K562 (cell line): Measurements from ENCODE around the gene TMEM218. TPM values are rescaled to one million over a fixed set of nuclear protein-coding genes. Genes with fewer than 3 reads are reported as not detected.

Experiments
- ATAC-seq: fragments of 200-7000 bp; cut with Tn5 transposase; 3 replicates; pipeline ENCODE4 v1.9.1; 2020; ENCODE audit warnings: moderate library complexity
- BruUV-seq: library from RNA; stranded (reverse); fragments of 400-500 nt; replicated peaks from 2 replicates; lab custom pipeline; 2021; lab: Mats Ljungman, UMichigan
- CTCF ChIA-PET: fragments of 300-600 bp; formaldehyde crosslinking; extraction: SDS; loops from one replicate; lab custom pipeline; 2021; ENCODE audit warnings: low intra/inter-chr PET ratio; lab: Yijun Ruan, JAX
- POLR2A ChIA-PET: fragments of 300-600, 350-650 bp; sonication (Branson Sonifier 250); formaldehyde crosslinking; extraction: SDS; loops from one replicate; lab custom pipeline; 2021; ENCODE audit warnings: antibody characterized with exemption, inconsistent platforms; lab: Yijun Ruan, JAX
- DNase-seq, 4 experiments: peaks; one replicate each; pipeline versions ENCODE4 v3.0.0 to v3.0.0-alpha.2; 2011 to 2018; ENCODE audit warnings: low spot score in 3 of 4, mixed read lengths in 3 of 4; ENCODE audit errors: extremely low read depth in 1 of 4
- FAIRE-seq: peaks from 2 replicates; lab custom pipeline; 2011; peaks lifted over from hg19 to GRCh38; lab: Jason Lieb, UNC
- H2AFZ ChIP-seq: 2 replicates; pipeline ENCODE4 v1.6.0; 2011; ENCODE audit warnings: low read depth, low read length, control low read depth, inconsistent platforms
- H3K27ac ChIP-seq: fragments of 200-600 bp; 3 replicates; pipeline ENCODE4 v1.8.0; 2011; ENCODE audit warnings: low read depth, mild to moderate bottlenecking, control low read depth, inconsistent platforms, low read length, moderate library complexity, mixed read lengths; ENCODE audit errors: extremely low read depth
- H3K27me3 ChIP-seq, 2 experiments: fragments of 300-600 bp in 1 of 2; 2 replicates in 1 of 2; 3 replicates in 1 of 2; pipeline versions ENCODE4 v1.6.0 to v1.8.0; 2011; ENCODE audit warnings: inconsistent platforms in 2 of 2, low read length in 2 of 2, mild to moderate bottlenecking in 1 of 2, mixed read lengths in 1 of 2, moderate library complexity in 1 of 2; ENCODE audit not compliant: control insufficient read depth in 2 of 2, insufficient read depth in 2 of 2
- H3K36me3 ChIP-seq: fragments of 300-600 bp; 3 replicates; pipeline ENCODE4 v1.8.0; 2011; ENCODE audit warnings: mild to moderate bottlenecking, low read length, inconsistent platforms; ENCODE audit not compliant: control insufficient read depth, insufficient read depth
- H3K4me1 ChIP-seq, 2 experiments: fragments of 200-600 bp in 1 of 2; replicated peaks in 1 of 2; 2 replicates in 1 of 2; 3 replicates in 1 of 2; pipeline versions ENCODE4 v1.5.1 to v1.8.0; 2011; ENCODE audit warnings: inconsistent platforms in 2 of 2, low read length in 2 of 2, mild to moderate bottlenecking in 1 of 2, mixed read lengths in 1 of 2, moderate library complexity in 1 of 2; ENCODE audit not compliant: control insufficient read depth in 2 of 2, insufficient read depth in 2 of 2
- H3K4me2 ChIP-seq: 2 replicates; pipeline ENCODE4 v1.6.1; 2011; ENCODE audit warnings: low read length, control low read depth, inconsistent platforms, mixed read lengths; ENCODE audit not compliant: insufficient read depth
- H3K4me3 ChIP-seq: fragments of 200-600 bp; sonication (generic), shearing (Covaris generic); 2 replicates; pipeline ENCODE4 v1.5.1; 2016; ENCODE audit warnings: control low read depth, inconsistent platforms
- H3K79me2 ChIP-seq: fragments of 200-600 bp; 3 replicates; pipeline ENCODE4 v1.8.0; 2011; ENCODE audit warnings: low read length, inconsistent platforms; ENCODE audit not compliant: control insufficient read depth, insufficient read depth
- H3K9ac ChIP-seq, 2 experiments: 2 replicates each; pipeline versions ENCODE4 v1.6.0 to v1.6.1; 2011; ENCODE audit warnings: low read depth in 2 of 2, low read length in 2 of 2, control low read depth in 1 of 2, inconsistent platforms in 1 of 2, mild to moderate bottlenecking in 1 of 2, mixed read lengths in 1 of 2; ENCODE audit not compliant: insufficient read depth in 1 of 2
- H3K9me1 ChIP-seq: one replicate; pipeline ENCODE4 v1.6.0; 2011; ENCODE audit warnings: inconsistent platforms, mild to moderate bottlenecking, low read length, moderate library complexity; ENCODE audit not compliant: control insufficient read depth, insufficient read depth
- H3K9me3 ChIP-seq: replicated peaks from 2 replicates; pipeline ENCODE4 v1.5.1; 2011; ENCODE audit warnings: low read depth, low read length, inconsistent platforms; ENCODE audit not compliant: control insufficient read depth, insufficient read depth
- H4K20me1 ChIP-seq: replicated peaks from 2 replicates; pipeline ENCODE4 v1.6.1; 2011; ENCODE audit warnings: low read length, inconsistent platforms, mixed read lengths; ENCODE audit not compliant: control insufficient read depth, insufficient read depth
- CHD7 ChIP-seq: fragments of 200-600 bp; sonication (generic); IDR thresholded peaks from one replicate; pipeline ENCODE4 v1.6.1; 2012; ENCODE audit warnings: mild to moderate bottlenecking, low read depth, low read length, inconsistent platforms
- HNRNPH1 ChIP-seq: fragments of 200-400 bp; formaldehyde crosslinking; optimal IDR thresholded peaks from 2 replicates; pipeline ENCODE3; 2017; ENCODE audit warnings: low read depth, mild to moderate bottlenecking, low read length, moderate library complexity
- HNRNPLL ChIP-seq: fragments of 200-400 bp; formaldehyde crosslinking; IDR thresholded peaks from 2 replicates; pipeline ENCODE4 v1.6.1; 2017; ENCODE audit warnings: low read length, low read depth, mild to moderate bottlenecking; ENCODE audit not compliant: poor library complexity, severe bottlenecking
- NCOA1 ChIP-seq: fragments of 450-650 bp; IDR thresholded peaks from 2 replicates; pipeline ENCODE4 v1.6.1; 2016; ENCODE audit warnings: low read depth
- NFE2 ChIP-seq: IDR thresholded peaks from 2 replicates; pipeline ENCODE4 v1.6.1; 2014; ENCODE audit warnings: antibody characterized with exemption, low read depth
- PHTF2 ChIP-seq: fragments of 250-450 bp; sonication (Bioruptor Pico); IDR thresholded peaks from 2 replicates; pipeline ENCODE4 v1.5.0; 2021; ENCODE audit warnings: mild to moderate bottlenecking
- POLR2B ChIP-seq: fragments of 450-650 bp; IDR thresholded peaks from 2 replicates; pipeline ENCODE4 v1.6.1; 2018; ENCODE audit warnings: low read depth; ENCODE audit not compliant: partially characterized antibody
- RBBP5 ChIP-seq: fragments of 200-600 bp; sonication (generic); IDR thresholded peaks from 2 replicates; pipeline ENCODE4 v1.6.1; 2012; ENCODE audit warnings: borderline replicate concordance, mild to moderate bottlenecking, low read length, control low read depth, inconsistent platforms; ENCODE audit not compliant: insufficient read depth, poor library complexity, severe bottlenecking
- ZNF121 ChIP-seq: sonication (generic); formaldehyde crosslinking; conservative IDR thresholded peaks from 2 replicates; pipeline ENCODE4 v1.8.0; 2022; ENCODE audit warnings: missing genetic modification reagents
- ZNF124 ChIP-seq: sonication (generic); formaldehyde crosslinking; IDR thresholded peaks from 2 replicates; pipeline ENCODE4 v1.8.1; 2022; ENCODE audit warnings: missing genetic modification reagents
- ZNF133 ChIP-seq: fragments of 250-450 bp; sonication (Bioruptor Pico); IDR thresholded peaks from 2 replicates; pipeline ENCODE4 v1.4.0; 2020; ENCODE audit warnings: mild to moderate bottlenecking
- ZNF445 ChIP-seq: fragments of 250-450 bp; sonication (Bioruptor Pico); IDR thresholded peaks from 2 replicates; pipeline ENCODE4 v1.4.0; 2020; ENCODE audit warnings: low read depth, mild to moderate bottlenecking, moderate library complexity
- ZNF780A ChIP-seq: fragments of 250-450 bp; sonication (Bioruptor Pico); IDR thresholded peaks from 2 replicates; pipeline ENCODE4 v1.5.0; 2021; ENCODE audit warnings: mild to moderate bottlenecking
- in situ Hi-C: fragments of 300-500 bp; cut with MboI; formaldehyde crosslinking; loops from 4 replicates; pipeline ENCODE4 v1.15.0; 2018; ENCODE audit warnings: inconsistent platforms, mixed read lengths
- intact Hi-C: fragments of 100-400 bp; cut with micrococcal nuclease; formaldehyde crosslinking; loops from 2 replicates; pipeline ENCODE4 v1.14.2; 2022
- polyA plus RNA-seq, 8 experiments: library from polyadenylated mRNA; depleted of rRNA in 4 of 8; stranded (reverse) in 5 of 8; unstranded in 3 of 8; fragments of >200 nt; fragmentation: Nextera tagmentation in 2 of 8; fragmentation: Illumina TruSeq in 1 of 8; extraction: Ambion mirVana in 2 of 8; extraction: Trizol in 1 of 8; gene quantifications; 2 replicates each; pipeline versions ENCODE4 v1.2.1 to v1.2.3, GENCODE V29; 2011 to 2014; ENCODE audit warnings: inconsistent platforms in 1 of 8, missing spikeins in 1 of 8
- total RNA-seq, 7 experiments: library from RNA; depleted of rRNA in 6 of 7; stranded (reverse); fragments of >200 nt in 6 of 7; fragmentation: Illumina TruSeq in 2 of 7; extraction: Trizol in 2 of 7; gene quantifications; 2 replicates each; pipeline versions ENCODE4 v1.2.1 to v1.2.3, GENCODE V29; 2011 to 2021; ENCODE audit warnings: low replicate concordance in 1 of 7

TMEM218 gene
- total and polyA plus RNA-seq, 9 of the 15 experiments (the other 6 are each of a cell fraction or from before 2014, with no cell fraction given), result 13.4 to 32.2 (median 25.4) TPM

GRCh38 chr11:125052047-125052446 is 59.4 kb downstream of the TMEM218 start:
- ChIA-PET CTCF (no interaction called here), POLR2A (interaction anchor here (0.6 to 1.5 kb wide), 3 partner anchors 14 to 318 kb away, joined by 3 to 4 read pairs (median 3); no protein-coding TSS in a partner anchor)
- in situ Hi-C loops, result no loop called here
- FAIRE-seq (no peak), DNase-seq (no peak), ATAC-seq (no peak)
- Histone ChIP-seq H3K27me3 (no peaks in the 10 kb centered on the region), H4K20me1 (no peaks in the 10 kb centered on the region), H3K4me2 (no peak overlapping the region), H2AFZ (no peak overlapping the region), H3K79me2 (no peaks in the 10 kb centered on the region), H3K27ac (no peak overlapping the region), H3K9me1 (no peaks in the 10 kb centered on the region), H3K9ac (no peak overlapping the region), H3K4me1 (no peaks in the 10 kb centered on the region), H3K4me3 (no peak overlapping the region), H3K9me3 (no peaks in the 10 kb centered on the region), H3K36me3 (no peaks in the 10 kb centered on the region)
- intact Hi-C loops, result no loop called here
- no TSS peak for BruUV-seq
- TF ChIP-seq HNRNPH1, result no peak
- no peak for TF ChIP-seq ZNF445 (CRISPR knock-in tag)
- no peak for TF ChIP-seq RBBP5
- no peak for TF ChIP-seq PHTF2
- no peak for TF ChIP-seq ZNF121
- no peak for TF ChIP-seq ZNF780A (CRISPR knock-in tag)
- TF ChIP-seq ZNF133, result no peak
- TF ChIP-seq POLR2B, result no peak
- TF ChIP-seq NCOA1, result no peak
- TF ChIP-seq ZNF124 (CRISPR knock-in tag), result no peak
- TF ChIP-seq HNRNPLL, result no peak
- TF ChIP-seq CHD7, result no peak
- no peak for TF ChIP-seq NFE2
